Gastroesophageal sphincter (tissue), 3 donors: ENCODE measurements around the gene CD83.

Experiments used
- POLR2AphosphoS5 ChIP-seq: sonication (generic); formaldehyde crosslinking; IDR thresholded peaks from one replicate; pipeline ENCODE4 v1.6.1; 2017; ENCODE audit warnings: antibody characterized with exemption
- TF ChIP-seq, protein P1 (sequence below), 4 experiments: fragments of 200-600 bp in 2 of 4; fragments of 450-650 bp in 2 of 4; sonication (generic) in 1 of 4; IDR thresholded peaks; one replicate each; pipeline ENCODE4 v1.5.1; 2017 to 2019; ENCODE audit warnings: antibody characterized with exemption in 4 of 4, mild to moderate bottlenecking in 2 of 4, moderate library complexity in 2 of 4

DNA sequence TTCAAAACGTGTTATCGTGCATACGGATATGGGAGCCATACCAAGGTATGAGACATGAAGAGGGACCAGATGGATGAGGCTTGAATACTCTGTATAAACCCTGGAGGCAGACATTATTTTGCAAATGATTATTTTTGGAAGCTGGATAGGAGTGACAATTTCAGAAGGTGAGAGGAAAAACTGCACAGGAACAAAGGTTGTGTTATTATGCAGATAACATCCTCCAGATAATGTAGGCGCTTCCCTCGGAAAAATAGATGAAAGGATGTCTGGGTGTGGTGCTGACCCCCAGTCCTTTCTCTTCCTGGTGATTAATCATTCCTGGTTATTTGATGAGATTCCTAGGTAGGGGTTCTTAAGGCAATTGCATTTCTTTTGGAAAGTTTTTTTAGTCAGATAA, 36.4 kb upstream of the CD83 start:
- TF ChIP-seq, protein P1, sequence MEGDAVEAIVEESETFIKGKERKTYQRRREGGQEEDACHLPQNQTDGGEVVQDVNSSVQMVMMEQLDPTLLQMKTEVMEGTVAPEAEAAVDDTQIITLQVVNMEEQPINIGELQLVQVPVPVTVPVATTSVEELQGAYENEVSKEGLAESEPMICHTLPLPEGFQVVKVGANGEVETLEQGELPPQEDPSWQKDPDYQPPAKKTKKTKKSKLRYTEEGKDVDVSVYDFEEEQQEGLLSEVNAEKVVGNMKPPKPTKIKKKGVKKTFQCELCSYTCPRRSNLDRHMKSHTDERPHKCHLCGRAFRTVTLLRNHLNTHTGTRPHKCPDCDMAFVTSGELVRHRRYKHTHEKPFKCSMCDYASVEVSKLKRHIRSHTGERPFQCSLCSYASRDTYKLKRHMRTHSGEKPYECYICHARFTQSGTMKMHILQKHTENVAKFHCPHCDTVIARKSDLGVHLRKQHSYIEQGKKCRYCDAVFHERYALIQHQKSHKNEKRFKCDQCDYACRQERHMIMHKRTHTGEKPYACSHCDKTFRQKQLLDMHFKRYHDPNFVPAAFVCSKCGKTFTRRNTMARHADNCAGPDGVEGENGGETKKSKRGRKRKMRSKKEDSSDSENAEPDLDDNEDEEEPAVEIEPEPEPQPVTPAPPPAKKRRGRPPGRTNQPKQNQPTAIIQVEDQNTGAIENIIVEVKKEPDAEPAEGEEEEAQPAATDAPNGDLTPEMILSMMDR (IDR thresholded peaks at IDR 0.05), result no peak
- TF ChIP-seq POLR2AphosphoS5, result no peak
